HepG2 (cell line): Measurements from ENCODE around the gene NPB. TPM values are rescaled to one million over a fixed set of nuclear protein-coding genes. Genes with fewer than 3 reads are reported as not detected.
A peak's percentile ranks its signal among the peaks of the same experiment; 100 is the strongest.

Experiments used
- ARNT ChIP-seq: fragments of 450-650 bp; IDR thresholded peaks from 2 replicates; pipeline ENCODE4 v1.6.1; 2017
- CCDC6 ChIP-seq: sonication (generic); formaldehyde crosslinking; IDR thresholded peaks from 2 replicates; pipeline ENCODE4 v1.8.1; 2022; ENCODE audit warnings: mild to moderate bottlenecking, missing genetic modification reagents, moderate library complexity
- CEBPG ChIP-seq: IDR thresholded peaks from 2 replicates; pipeline ENCODE4 v1.6.1; 2016
- E2F5 ChIP-seq: sonication (generic); formaldehyde crosslinking; conservative IDR thresholded peaks from 2 replicates; pipeline ENCODE4 v1.4.0; 2020; ENCODE audit warnings: missing genetic modification reagents
- ELF3 ChIP-seq: IDR thresholded peaks from 2 replicates; pipeline ENCODE4 v1.6.1; 2016; ENCODE audit warnings: missing genetic modification reagents, missing compliant biosample characterization
- ETS1 ChIP-seq: sonication (generic); formaldehyde crosslinking; IDR thresholded peaks from 2 replicates; pipeline ENCODE4 v1.4.0; 2020; ENCODE audit warnings: missing genetic modification reagents
- FOXK2 ChIP-seq: fragments of 450-650 bp; IDR thresholded peaks from 2 replicates; pipeline ENCODE4 v1.6.1; 2016
- JDP2 ChIP-seq: sonication (generic); formaldehyde crosslinking; IDR thresholded peaks from 2 replicates; pipeline ENCODE4 v1.8.1; 2022; ENCODE audit warnings: missing genetic modification reagents, borderline replicate concordance
- KDM4B ChIP-seq: sonication (generic); formaldehyde crosslinking; IDR thresholded peaks from 2 replicates; pipeline ENCODE4 v1.4.0; 2020; ENCODE audit warnings: missing genetic modification reagents
- MED1 ChIP-seq: sonication (generic); formaldehyde crosslinking; IDR thresholded peaks from 2 replicates; pipeline ENCODE4 v1.4.0; 2020; ENCODE audit warnings: missing genetic modification reagents
- MXD1 ChIP-seq: sonication (generic); formaldehyde crosslinking; IDR thresholded peaks from 2 replicates; pipeline ENCODE4 v1.4.0; 2020; ENCODE audit warnings: mild to moderate bottlenecking, missing genetic modification reagents
- NFYC ChIP-seq: IDR thresholded peaks from 2 replicates; pipeline ENCODE4 v1.6.1; 2016; ENCODE audit warnings: missing genetic modification reagents, missing compliant biosample characterization
- NR2F1 ChIP-seq, 2 experiments: fragments of 450-650 bp in 1 of 2; formaldehyde crosslinking in 1 of 2; IDR thresholded peaks; 2 replicates each; pipeline versions ENCODE4 v1.5.0 to v1.6.1; 2016 to 2020; ENCODE audit warnings: mild to moderate bottlenecking in 1 of 2, missing compliant biosample characterization in 1 of 2, missing genetic modification reagents in 1 of 2, moderate library complexity in 1 of 2
- PATZ1 ChIP-seq: sonication (generic); formaldehyde crosslinking; IDR thresholded peaks from 2 replicates; pipeline ENCODE4 v1.4.0; 2020; ENCODE audit warnings: missing genetic modification reagents
- PRMT3 ChIP-seq: sonication (generic); formaldehyde crosslinking; IDR thresholded peaks from 2 replicates; pipeline ENCODE4 v1.8.1; 2022; ENCODE audit warnings: low read depth, mild to moderate bottlenecking, moderate library complexity, missing genetic modification reagents, borderline replicate concordance
- REPIN1 ChIP-seq: sonication (generic); formaldehyde crosslinking; IDR thresholded peaks from 2 replicates; pipeline ENCODE4 v1.8.0; 2022; ENCODE audit warnings: missing genetic modification reagents, low read depth, mild to moderate bottlenecking, borderline replicate concordance
- SCMH1 ChIP-seq: sonication (generic); formaldehyde crosslinking; IDR thresholded peaks from 2 replicates; pipeline ENCODE4 v1.9.0; 2021; ENCODE audit warnings: missing genetic modification reagents, mild to moderate bottlenecking, borderline replicate concordance
- THYN1 ChIP-seq: sonication (generic); formaldehyde crosslinking; IDR thresholded peaks from 2 replicates; pipeline ENCODE4 v1.8.1; 2023; ENCODE audit warnings: low read depth, mild to moderate bottlenecking, moderate library complexity, missing genetic modification reagents, borderline replicate concordance
- ZBTB37 ChIP-seq: sonication (generic); formaldehyde crosslinking; IDR thresholded peaks from 2 replicates; pipeline ENCODE4 v1.4.0; 2020; ENCODE audit warnings: mild to moderate bottlenecking, missing genetic modification reagents
- ZKSCAN5 ChIP-seq: sonication (generic); formaldehyde crosslinking; IDR thresholded peaks from 2 replicates; pipeline ENCODE4 v1.5.1; 2020; ENCODE audit warnings: mild to moderate bottlenecking, missing genetic modification reagents
- ZNF124 ChIP-seq: sonication (generic); formaldehyde crosslinking; IDR thresholded peaks from 2 replicates; pipeline ENCODE4 v1.4.0; 2020; ENCODE audit warnings: missing genetic modification reagents
- ZNF230 ChIP-seq: sonication (generic); formaldehyde crosslinking; IDR thresholded peaks from 2 replicates; pipeline ENCODE4 v1.4.0; 2020; ENCODE audit warnings: mild to moderate bottlenecking, missing genetic modification reagents
- ZNF766 ChIP-seq: sonication (generic); formaldehyde crosslinking; IDR thresholded peaks from 2 replicates; pipeline ENCODE4 v1.5.0; 2020; ENCODE audit warnings: missing genetic modification reagents, borderline replicate concordance
- ZNF776 ChIP-seq: sonication (generic); formaldehyde crosslinking; IDR thresholded peaks from 2 replicates; pipeline ENCODE4 v1.4.0; 2020; ENCODE audit warnings: mild to moderate bottlenecking, missing genetic modification reagents
- ZSCAN21 ChIP-seq: sonication (generic); formaldehyde crosslinking; IDR thresholded peaks from 2 replicates; pipeline ENCODE4 v1.8.0; 2022; ENCODE audit warnings: mild to moderate bottlenecking, missing genetic modification reagents, moderate library complexity, borderline replicate concordance
- polyA plus RNA-seq, 8 experiments: library from polyadenylated mRNA; depleted of rRNA in 3 of 8; stranded (reverse) in 7 of 8; unstranded in 1 of 8; fragments of >200 nt; fragmentation: Illumina TruSeq in 4 of 8; extraction: Trizol in 4 of 8; gene quantifications; 2 replicates each; pipeline versions ENCODE4 v1.2.1 to v1.2.3, GENCODE V29; 2011 to 2016; ENCODE audit warnings: low read depth in 4 of 8, missing spikeins in 1 of 8, mixed read lengths in 1 of 8; ENCODE audit not compliant: insufficient read depth in 1 of 8
- total RNA-seq, 5 experiments: library from RNA; depleted of rRNA; stranded (reverse); fragments of >200 nt; fragmentation: Illumina TruSeq; extraction: Trizol; gene quantifications; 2 replicates each; pipeline ENCODE4 v1.2.3, GENCODE V29; 2016; ENCODE audit warnings: low read depth in 1 of 5

The NPB gene
- total and polyA plus RNA-seq, 2 of the 13 experiments (the other 11 are each of a cell fraction or from before 2014, with no cell fraction given) = 0.11 to 0.93 TPM

- TF ChIP-seq NR2F1 (CRISPR knock-in tag; IDR thresholded peaks at IDR 0.05) = 0 out of 4 replicates have a peak, but pooled peaks of 1 of the 2 experiments have one; percentile 14
- TF ChIP-seq ZNF124 (CRISPR knock-in tag) = no peak
- peak; percentile 13; the same call in 1 of the 2 replicates for TF ChIP-seq KDM4B (CRISPR knock-in tag)
- TF ChIP-seq FOXK2 = no peak
- 0 out of 2 replicates have a peak, but pooled peaks have one; percentile 55 for TF ChIP-seq ZNF766
- TF ChIP-seq CCDC6 (CRISPR knock-in tag) = no peak
- no peak for TF ChIP-seq NFYC
- no peak for TF ChIP-seq ARNT
- no peak for TF ChIP-seq ELF3 (CRISPR knock-in tag)
- TF ChIP-seq ZKSCAN5 (CRISPR knock-in tag) = 0 out of 2 replicates have a peak, but pooled peaks have one; percentile 54
- TF ChIP-seq PATZ1 (CRISPR knock-in tag) = peak; percentile 64
- TF ChIP-seq THYN1 (CRISPR knock-in tag) = no peak
- no peak for TF ChIP-seq REPIN1 (CRISPR knock-in tag)
- TF ChIP-seq ETS1 (CRISPR knock-in tag) = no peak
- TF ChIP-seq ZBTB37 (CRISPR knock-in tag) = no peak
- TF ChIP-seq E2F5 = no peak
- no peak for TF ChIP-seq ZNF230 (CRISPR knock-in tag)
- no peak for TF ChIP-seq JDP2 (CRISPR knock-in tag)
- TF ChIP-seq SCMH1 (CRISPR knock-in tag) = no peak
- no peak; the same call in 1 of the 2 replicates for TF ChIP-seq MED1 (CRISPR knock-in tag)
- no peak for TF ChIP-seq ZNF776 (CRISPR knock-in tag)
- TF ChIP-seq CEBPG (CRISPR knock-in tag) = no peak
- TF ChIP-seq ZSCAN21 = no peak
- peak; percentile 29; the same call in 1 of the 2 replicates for TF ChIP-seq MXD1 (CRISPR knock-in tag)
- no peak for TF ChIP-seq PRMT3 (CRISPR knock-in tag)
Observed at GRCh38 chr17:81870131-81870980, 31.7 kb upstream of the NPB start (continued).
